HG03097 (cell line): ENCODE data around the gene IPO4.

ENCODE experiments used
- ATAC-seq: cut with Tn5 transposase; IDR thresholded peaks from one replicate; pipeline ENCODE4 v1.9.1; 2021; ENCODE audit not compliant: unreplicated experiment, low FRiP score

IPO4 gene

DNA sequence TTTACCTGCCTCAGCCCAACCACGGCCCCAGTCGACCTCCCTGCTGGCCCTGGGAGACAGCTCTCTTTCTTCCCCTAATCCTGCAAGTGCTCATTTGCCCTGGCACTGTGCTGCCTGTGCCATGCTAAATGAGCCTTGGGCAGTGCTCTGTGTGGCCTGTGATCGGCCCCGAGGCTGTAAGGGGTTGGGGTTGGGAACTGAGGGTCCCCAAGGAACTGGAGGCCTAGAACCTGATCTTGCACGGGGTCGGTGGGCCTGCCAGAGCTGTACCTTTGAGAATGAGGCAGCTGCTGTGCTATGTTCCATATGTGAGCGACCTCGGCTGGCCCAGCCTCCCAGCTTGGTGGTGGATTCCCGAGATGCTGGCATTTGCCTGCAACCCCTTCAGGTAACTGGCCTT lies 38.6 kb downstream of the IPO4 start:
- ATAC-seq: no peak

DNA sequence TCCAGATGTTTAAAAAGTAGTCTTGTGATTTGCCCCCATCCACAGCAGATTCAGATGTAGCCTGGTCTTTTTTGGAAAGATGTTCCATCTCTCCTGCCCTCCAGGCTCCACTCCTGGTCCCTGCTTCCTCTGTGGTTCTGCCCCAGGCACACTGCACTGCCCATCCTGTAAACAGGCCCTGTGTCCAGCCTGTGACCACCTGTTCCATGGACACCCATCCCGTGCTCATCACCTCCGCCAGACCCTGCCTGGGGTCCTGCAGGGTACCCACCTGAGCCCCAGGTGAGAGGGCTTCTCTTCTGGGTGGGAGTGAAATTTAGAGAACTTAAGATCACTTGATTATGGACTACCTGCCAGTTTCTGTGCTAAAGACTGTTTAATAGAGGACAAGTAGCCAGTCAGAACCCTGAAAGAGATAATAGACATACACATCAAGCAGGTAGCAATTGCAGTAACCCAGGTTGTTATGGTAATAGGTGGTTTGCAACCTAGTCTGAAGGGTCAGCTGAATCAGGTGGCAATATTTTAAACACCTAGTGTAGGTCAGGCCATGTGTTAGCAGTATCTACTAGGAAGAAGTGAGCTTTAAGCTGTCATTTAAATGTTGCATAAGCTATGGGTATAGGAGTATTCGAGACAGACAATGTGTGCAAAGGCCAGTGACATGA lies 39.2 kb downstream of the IPO4 start:
- ATAC-seq: no peak

DNA sequence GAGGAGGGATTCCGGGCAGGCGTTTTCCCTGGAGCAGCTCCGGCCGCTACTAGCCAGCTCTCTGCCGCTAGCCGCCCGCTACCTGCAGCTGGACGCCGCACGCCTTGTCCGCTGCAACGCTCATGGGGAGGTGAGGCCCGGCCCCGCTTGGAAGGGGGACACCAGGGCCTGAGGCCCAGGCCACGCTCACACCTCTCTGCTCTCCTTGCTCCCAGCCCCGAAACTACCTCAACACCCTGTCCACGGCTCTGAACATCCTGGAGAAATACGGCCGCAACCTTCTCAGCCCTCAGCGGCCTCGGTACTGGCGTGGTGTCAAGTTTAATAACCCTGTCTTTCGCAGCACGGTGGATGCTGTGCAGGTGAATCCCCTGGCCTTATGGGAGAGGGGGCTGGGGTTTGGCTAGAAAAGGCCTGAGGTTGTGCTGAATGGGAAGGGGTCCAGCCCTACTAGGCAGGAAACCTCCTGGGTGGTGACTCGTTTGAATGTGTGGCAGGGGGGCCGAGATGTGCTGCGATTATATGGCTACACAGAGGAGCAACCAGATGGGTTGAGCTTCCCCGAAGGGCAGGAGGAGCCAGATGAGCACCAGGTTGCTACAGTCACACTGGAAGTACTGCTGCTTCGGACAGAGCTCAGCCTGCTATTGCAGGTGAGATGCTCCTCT lies 40.7 kb downstream of the IPO4 start:
- no peak for ATAC-seq

DNA sequence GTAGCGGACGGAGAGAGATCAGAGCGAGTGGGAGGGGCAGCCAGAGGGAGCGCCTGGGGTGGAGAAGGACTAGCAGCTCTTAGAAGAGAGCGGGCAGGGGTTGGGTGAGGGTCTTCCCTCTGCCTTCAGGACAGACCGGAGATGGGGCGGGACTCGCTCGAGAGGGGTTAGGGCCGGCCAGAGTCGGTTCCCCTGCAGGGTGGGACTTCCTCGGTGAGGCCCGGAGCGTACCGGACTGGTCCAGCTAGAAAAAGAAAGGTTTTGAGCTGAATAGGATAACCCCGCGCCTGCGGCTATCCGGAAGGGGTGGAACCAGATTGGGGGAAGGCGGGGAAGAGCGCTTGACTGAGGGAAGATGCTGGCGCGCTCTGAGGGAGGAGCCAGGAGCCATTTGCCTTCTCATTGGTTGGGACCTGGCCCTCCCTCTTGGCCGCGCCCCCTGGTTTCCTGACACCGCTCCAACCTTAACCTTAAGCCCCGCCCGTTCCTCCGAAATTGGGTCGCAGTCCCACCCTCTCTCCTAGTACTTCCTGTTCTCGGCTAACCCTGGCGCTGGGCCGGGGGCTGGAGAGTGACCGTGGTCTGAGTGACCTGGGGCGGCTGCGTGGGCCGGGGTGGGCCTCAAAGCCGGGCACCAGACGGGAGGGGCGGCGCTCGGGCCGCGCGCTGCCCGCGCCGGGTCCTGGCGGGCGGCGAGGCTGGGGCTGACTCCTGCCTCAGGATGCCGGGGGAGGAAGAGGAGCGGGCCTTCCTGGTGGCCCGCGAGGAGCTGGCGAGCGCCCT lies 41.4 kb downstream of the IPO4 start, which contains the start of gene RNF31:
TSS of gene RNF31 (plus strand) at position 521 of the 783 bp plus-strand sequence. CDS start at position 722, 201 bp downstream.
- peak; percentile 69 for ATAC-seq

DNA sequence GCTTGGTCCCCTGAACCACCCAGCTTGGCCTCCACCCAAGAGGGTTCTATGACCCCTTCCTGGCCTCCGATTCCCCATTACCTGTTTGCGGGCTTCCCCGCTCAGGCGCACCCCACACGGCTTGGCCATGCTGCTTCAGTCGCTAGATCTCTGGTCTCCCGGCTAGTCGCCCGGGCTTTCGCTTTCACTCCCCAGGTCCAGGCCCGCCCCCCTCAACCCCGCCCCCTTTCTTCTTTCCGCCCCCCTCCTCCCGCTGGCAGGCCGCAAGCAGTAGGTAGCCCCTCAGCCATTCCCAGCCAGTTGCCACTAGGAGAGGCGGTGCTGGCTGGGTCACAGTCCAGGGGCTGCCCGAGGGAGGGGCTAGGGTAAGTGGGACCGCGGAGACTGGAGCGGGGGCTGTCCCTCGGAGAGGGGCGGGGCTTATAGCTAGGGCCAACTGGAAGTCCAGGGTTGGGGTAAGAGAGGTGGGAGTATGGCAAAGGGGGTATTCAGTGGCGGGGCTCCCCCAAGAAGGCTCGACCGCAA lies 42.1 kb downstream of the IPO4 start, which contains the start of gene PSME2:
TSS of gene PSME2 (minus strand) at position 158 of the 525 bp plus-strand sequence. CDS start at position 129, 29 bp downstream.
- peak; percentile 60 for ATAC-seq

DNA sequence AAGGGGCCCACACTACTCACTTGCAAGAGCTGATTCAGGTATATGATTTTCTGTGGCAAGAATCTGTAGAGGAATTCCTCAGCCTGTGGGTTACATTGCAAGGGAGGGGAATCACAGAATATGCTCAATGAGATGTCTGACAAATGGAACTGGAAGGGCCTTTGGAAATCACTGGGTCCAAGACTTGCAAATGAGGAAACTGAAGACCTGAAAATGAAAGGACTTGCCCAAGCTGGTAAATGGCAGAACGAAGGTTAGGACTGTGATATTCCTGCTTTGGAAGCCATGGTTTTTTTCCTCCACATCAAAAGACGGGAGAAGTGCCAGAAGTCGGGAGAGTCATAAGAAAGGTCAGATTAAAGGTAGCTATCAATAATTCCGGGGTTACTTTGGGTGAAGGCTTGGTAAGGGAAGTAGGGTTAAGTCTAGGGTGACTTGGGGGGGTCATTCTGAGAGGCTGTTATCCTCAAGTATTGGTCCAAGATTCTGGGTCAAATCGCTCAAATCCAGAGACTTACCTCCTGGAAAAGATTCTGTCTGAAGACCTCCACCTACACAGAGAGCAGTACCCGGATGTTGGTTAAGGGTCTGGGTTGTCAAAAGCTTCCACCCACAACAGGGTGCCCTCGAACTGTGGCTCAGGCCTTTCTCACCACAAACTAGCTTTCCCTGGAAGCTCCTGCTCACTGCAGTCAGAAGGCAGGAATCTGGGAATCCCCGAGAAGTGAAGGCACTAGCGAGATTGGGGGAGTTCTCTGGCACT lies 42.7 kb downstream of the IPO4 start:
- ATAC-seq: no peak

DNA sequence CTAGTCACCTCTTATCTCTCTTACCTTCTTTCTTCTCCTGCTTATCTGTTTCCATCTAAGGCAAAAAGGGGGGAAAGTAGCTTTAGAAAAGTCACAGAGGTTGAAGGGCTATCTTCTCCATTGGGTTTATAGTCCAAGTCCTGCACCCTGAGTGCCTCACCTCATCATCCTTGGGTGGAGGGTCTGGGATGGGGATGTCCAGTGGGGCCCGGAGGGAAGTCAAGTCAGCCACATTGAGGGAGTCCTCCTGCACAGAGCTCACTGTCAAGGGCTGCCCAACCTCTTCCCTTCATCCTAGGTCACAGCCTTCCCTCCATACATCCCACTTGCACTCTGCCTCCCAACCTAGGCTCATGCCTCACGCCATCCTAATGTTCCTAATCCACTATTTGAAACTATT lies 43.4 kb downstream of the IPO4 start:
- no peak for ATAC-seq

DNA sequence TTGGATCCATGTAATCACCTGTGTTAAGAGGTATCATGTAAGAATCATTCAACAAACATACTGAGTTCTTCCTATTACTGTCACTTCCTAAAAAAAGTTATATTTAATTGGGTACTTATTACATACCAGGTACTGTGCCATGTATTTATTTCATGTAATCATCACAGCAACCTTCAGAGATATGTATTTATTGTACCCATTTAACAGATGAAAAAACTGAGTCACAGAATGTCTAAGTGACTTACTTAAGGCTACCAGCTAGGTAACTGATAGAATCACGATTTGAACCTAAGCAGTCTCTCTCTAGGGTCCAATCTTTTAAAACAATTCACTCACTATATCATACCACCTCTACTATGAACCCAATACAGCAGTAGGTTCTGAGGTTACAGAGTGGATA lies 44.2 kb downstream of the IPO4 start:
- no peak for ATAC-seq

DNA sequence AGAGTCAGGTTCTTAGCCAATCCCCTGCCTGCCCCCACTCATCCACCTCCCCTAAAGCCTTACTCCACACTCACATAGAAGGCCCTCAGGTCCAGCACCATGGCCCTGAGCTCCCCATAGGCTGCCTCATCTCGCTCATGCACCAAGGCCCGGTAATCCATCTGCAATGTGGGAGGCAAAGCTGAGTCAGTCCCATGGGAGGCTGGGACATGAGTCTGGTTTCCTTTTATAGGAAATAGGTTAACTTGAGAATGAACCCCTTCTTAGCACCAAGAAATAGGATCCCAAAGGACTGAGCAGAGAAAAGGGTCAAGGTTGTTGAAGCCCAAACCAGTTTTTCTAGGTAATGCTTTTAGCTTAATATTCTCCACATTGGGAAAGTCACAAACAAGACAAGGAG lies 45.1 kb downstream of the IPO4 start:
- ATAC-seq: no peak

DNA sequence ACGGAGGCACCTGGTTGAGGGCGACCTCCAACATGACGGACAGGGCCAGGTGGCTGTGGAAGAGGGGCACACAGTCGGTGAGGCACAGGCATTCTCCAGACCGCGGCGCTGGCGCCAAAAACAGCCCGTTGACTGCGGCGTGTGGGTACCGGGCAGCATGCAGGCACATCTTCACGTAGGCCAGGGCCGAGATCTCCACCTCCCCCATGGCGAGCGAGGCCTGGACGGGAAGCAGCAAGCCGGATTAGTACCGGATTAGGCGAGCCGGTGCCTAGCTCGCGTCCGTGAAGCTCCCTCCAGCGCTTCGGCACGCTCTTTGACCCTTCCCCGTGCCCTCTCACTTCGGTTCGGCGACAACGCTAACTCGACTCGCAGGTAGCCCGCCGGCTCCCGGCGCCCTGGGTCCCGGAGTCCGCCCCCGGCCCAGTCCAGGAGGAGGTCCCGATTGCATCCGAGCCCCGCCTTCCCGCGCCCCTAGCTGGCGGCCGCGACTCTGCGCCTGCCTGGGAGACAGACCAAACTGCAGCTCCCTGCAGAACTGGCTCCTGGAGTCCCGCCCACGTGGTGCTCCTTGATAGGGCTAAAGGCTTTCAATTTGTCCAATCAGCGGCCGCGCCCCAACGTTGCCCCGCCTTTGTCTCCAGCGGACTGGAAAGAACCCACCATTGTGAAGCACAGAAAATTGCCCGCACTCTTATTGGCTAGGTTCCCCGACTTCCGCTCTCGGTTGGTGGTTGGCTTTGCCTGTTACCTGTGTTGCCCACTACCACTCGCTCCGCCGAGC lies 47.3 kb downstream of the IPO4 start, which contains the start of gene EMC9:
TSS of gene EMC9 (minus strand) at position 495 of the 784 bp plus-strand sequence. CDS start at position 208, 287 bp downstream.
- peak; percentile 72 for ATAC-seq

DNA sequence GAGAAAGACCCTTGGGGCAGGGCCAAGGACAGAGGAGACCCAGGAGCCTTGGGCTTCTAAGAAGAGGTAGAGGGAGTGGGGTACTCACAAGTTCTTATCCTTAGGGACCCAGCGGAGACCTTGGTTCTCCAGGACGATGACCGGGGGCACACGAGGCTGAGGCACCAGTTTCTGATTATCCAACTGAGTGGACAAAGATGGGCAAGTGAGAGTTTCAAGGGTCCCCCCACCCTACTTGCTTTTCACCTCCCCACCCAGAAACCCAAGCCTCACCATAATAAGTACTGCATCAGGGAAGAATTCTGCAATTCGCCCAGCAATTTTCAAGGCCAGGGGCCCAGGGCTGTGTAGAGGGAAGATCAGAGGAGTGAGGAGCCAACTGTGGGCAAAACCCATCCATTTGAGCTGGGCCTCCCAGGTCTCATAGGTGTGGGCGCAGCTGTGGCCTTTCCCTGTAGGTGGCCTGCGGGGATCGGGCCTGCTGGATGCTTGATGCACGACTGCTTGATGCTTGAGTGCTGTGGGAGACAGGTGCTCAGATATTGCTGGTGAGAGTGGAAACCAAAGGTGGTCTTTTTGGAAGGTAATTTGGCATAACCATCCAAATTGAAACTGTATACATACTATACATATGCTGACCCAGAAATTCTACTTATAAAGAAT lies 49.2 kb downstream of the IPO4 start:
- no peak for ATAC-seq

DNA sequence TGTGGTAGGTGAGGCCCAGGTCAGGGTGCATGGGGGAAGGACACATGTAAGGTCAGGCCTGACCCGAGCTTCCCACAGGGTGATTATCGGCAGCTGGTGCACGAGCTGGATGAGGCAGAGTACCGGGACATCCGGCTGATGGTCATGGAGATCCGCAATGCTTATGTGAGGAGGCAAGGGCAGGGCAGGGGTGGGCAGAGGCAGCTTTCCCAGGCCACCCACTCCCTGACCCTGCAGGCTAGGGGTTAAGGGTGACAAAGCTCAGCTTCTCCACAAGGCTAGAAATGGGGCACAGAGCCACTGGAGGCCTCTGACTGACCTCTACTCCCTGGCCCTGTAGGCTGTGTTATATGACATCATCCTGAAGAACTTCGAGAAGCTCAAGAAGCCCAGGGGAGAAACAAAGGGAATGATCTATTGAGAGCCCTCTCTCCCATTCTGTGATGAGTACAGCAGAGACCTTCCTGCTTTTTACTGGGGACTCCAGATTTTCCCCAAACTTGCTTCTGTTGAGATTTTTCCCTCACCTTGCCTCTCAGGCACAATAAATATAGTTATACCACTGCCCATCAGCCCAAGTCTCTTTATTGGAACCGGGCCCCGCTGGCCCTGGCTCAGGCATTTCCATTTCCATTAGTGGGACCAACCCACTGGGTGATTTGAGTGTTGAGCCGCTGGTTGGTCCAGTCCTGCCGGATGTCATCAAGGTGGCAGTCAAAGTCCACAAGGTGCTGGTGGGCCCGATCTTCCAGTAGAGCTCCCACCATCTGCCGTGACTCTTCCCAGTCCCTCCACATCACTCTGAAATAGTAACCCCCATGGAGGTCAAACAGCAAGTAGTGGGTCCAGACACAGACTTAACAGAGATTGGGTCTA lies 50.0 kb downstream of the IPO4 start:
- no peak for ATAC-seq

DNA sequence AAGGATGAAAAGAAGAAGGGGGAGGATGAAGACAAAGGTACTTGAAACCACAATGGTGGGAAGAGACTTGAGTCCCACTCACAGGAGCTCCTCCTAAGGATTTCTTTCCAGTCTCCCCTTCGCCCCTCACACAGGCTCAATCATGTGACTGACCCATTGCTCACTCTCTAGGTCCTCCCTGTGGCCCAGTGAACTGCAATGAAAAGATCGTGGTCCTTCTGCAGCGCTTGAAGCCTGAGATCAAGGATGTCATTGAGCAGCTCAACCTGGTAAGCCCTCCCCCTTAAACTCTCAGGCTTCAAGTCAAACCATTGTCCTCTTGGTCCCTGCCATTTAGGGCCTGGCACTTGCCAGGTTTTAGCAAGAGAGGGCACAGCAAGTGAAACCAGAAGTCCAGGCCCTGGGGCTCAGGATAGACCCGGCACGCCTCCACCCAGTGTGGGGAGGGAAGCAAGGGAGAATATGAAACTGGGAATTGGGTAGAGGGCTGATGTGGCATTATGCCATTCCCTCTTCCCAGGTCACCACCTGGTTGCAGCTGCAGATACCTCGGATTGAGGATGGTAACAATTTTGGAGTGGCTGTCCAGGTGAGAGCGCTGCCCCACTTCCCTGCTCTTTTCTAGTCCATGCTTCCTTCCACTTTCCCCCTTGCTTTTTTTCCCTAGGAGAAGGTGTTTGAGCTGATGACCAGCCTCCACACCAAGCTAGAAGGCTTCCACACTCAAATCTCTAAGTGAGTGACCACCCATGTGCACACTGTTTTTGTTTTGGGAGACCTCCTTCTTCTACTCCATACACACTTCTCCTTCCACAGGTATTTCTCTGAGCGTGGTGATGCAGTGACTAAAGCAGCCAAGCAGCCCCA lies 50.9 kb downstream of the IPO4 start:
- no peak for ATAC-seq

DNA sequence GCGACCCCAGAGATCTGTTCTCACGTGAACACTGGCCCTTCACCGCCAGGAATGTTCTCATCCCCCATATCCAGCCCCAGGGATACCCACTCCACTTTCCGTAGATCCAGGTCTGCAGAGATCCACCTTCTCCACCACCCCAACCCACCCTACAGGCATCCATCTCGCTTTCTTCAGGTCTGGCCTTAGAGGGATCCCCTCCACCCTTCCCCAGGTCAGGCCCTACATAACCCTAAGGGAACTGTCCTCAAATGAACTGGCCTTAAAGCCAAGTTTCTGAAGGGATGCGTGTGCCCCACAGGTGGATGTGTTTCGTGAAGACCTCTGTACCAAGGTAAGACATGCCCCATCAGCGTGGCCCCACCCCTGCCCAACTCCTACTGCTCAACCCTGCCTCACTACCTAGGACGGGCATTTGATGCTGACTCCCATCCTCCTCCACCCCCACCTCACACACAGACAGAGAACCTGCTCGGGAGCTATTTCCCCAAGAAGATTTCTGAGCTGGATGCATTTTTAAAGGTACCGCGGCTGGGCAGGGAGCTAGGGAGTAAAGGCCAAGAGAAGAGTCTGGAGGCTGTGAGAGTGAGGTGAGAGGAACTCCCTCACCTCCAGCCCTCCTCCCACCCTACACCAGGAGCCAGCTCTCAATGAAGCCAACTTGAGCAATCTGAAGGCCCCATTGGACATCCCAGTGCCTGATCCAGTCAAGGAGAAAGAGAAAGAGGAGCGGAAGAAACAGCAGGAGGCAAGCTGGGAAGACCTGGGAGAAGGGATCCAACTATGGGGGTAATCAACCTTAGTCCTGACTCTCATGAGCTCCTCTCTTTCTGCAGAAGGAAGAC lies 51.7 kb downstream of the IPO4 start:
- ATAC-seq: no peak

DNA sequence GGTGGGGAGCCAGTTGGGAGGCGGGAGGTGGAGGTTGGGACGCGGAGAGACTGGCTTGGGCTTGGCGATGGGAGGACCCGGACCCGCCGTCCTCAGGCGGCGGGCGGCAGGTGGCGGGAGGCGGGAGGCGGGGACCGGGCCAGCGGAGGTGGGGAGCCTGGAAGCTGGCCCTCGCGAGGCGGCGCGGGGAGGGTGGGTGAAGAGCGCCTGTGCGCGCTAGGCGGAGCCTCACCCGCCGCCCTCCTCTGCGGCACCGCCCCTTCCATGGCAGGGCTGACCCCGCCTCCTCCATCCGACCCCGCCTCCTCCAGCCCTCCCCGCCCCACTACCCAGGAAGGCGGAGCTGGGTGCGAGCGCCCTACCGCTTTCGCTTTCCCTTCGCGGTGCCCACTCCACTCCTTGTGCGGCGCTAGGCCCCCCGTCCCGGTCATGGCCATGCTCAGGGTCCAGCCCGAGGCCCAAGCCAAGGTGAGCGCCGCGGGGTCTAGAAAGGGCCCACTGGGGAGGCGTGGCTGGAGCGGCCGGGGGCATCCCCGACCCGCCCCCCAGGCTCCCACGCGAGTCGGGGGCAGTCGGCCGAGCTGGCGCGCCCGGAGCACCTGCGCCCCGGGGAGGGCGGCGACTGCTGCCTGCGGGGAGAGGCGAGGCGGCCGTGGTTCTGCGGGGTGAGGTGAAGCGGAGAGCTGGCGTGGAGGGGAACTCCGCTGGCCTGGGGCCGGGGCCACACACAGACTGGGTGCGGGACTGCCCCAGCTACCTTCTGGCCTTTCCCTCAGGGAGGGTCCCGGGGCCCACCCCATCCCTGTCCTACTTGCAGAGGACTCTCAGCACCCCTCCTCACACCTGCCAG lies 52.6 kb downstream of the IPO4 start, which contains the start of gene PSME1:
TSS of gene PSME1 (plus strand) at position 361 of the 850 bp plus-strand sequence. CDS start at position 430, 69 bp downstream.
- ATAC-seq: peak; percentile 74
